ENCODE data around the gene KLHL4.
"Not testable (repeated sequence)": the region's sequence is repeated elsewhere in the genome, so short reads cannot be mapped to it uniquely, and the experiment has no call there.

Gene KLHL4

GRCh38 chrX:87697409-87697808 is 179.8 kb downstream of the KLHL4 start:
- DNase-seq (ENCODE audit: extremely low read depth, low read depth) = no peak
- TF ChIP-seq CTCF (IDR thresholded peaks at IDR 0.05; ENCODE audit: low read depth, low read length) = no peak

DNA sequence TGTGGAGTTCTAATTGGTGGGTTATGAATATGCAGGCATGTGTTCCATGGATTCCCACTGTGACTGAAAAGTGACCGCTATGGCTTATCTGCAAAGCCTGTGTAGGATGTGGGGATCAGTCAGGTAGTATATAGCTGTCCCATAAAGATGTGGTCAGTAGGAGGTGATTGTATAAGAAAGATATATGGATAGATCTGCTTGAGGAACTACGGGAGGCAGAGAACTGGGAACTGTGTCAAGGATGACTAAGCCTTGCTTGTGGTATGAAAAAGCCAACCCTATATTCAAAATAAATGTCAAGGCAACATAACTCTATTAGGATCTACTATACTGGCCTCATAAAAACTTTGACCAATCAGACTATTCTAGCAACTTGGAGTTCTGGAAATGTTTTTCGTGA is 185.2 kb downstream of the KLHL4 start:
- DNase-seq (ENCODE audit: extremely low read depth, low read depth) = no peak
- no peak for TF ChIP-seq CTCF (IDR thresholded peaks at IDR 0.05; ENCODE audit: low read depth, low read length)

- not testable (repeated sequence) for DNase-seq (ENCODE audit: extremely low read depth, low read depth)
These were observed 185.9 kb downstream of the KLHL4 start for GRCh38 chrX:87703469-87703868.

DNA sequence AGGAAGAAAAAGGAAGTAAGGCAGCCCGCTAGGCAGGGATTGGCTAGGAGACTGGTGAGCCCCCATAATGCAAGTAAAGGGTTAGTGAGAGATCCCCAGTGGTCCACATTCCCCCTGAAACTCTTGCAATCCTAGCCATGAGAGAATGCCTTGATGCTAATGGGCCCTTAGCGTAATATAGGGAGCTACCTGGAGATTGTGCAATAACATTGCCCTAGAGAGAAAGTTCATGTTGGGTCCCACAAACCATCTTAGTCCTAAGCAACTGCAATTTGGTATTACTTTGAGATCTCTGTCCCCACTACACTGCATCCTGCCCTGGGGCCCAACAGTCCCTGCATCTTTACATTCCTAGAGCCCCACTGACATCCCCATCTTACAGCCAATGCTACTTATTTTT is 188.5 kb downstream of the KLHL4 start:
- no peak for TF ChIP-seq CTCF (IDR thresholded peaks at IDR 0.05; ENCODE audit: low read depth, low read length)
- no peak for DNase-seq (ENCODE audit: extremely low read depth, low read depth)

DNA sequence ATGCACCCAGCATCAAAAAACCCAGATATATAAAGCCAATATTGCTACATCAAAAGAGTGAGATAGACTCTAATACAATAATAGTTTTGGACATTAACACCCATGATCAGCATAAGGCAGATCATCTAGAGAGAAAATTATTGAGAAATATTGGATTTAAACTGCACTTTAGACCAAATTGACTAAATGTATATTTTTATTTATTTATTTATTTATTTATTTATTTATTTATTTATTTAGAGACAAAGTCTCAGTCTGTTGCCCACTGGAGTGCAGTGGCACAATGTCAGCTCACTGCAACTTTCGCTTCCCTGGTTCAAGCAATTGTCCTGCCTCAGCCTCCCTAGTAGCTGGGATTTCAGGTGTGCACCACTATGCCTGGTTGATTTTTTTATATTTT is 193.0 kb downstream of the KLHL4 start:
- DNase-seq (ENCODE audit: extremely low read depth, low read depth) = no peak
- no peak for TF ChIP-seq CTCF (IDR thresholded peaks at IDR 0.05; ENCODE audit: low read depth, low read length)
